ENCODE measurements around the gene SLC10A3. TPM values are rescaled to one million over a fixed set of nuclear protein-coding genes. Genes with fewer than 3 reads are reported as not detected.

The SLC10A3 gene
- total RNA-seq, 2 experiments from 2014 or later = 24.3 to 24.9 TPM

- Mint-ChIP-seq H3K27ac (no peak overlapping the region), H3K4me3 (no peak overlapping the region), H3K27me3 (no peaks in the 10 kb centered on the region), H3K4me1 (peaks cover 19% of the 10 kb centered on the region), H3K36me3 (peaks cover 2% of the 10 kb centered on the region), H3K9me3 (ENCODE audit: low read depth) (no peaks in the 10 kb centered on the region)
- no peak for DNase-seq
- CTCF ChIA-PET = interaction anchor here (1.1 to 3.6 kb wide), 2 partner anchors 11 to 27 kb away, joined by 3 to 16 read pairs; partner anchors contain the start of gene SLC10A3
- no peak for ATAC-seq
Measured at GRCh38 chrX:154517101-154517781, 26.8 kb upstream of the SLC10A3 start.

GRCh38 chrX:154516656-154517100 is 26.2 kb upstream of the SLC10A3 start:
- Mint-ChIP-seq H3K36me3 (peaks cover 2% of the 10 kb centered on the region), H3K4me3 (peak overlapping the region; percentile 81), H3K27me3 (no peaks in the 10 kb centered on the region), H3K27ac (peak overlapping the region; percentile 83), H3K4me1 (peaks cover 22% of the 10 kb centered on the region), H3K9me3 (ENCODE audit: low read depth) (no peaks in the 10 kb centered on the region)
- ATAC-seq (no peak), DNase-seq (no peak)
- CTCF ChIA-PET = interaction anchor here (1.1 to 3.6 kb wide), 2 partner anchors 11 to 27 kb away, joined by 3 to 16 read pairs; partner anchors contain the start of gene SLC10A3

- CTCF ChIA-PET = interaction anchor here (1.1 to 3.6 kb wide), 2 partner anchors 12 to 26 kb away, joined by 3 to 16 read pairs; partner anchors contain the start of gene SLC10A3
- ATAC-seq (peak; percentile 95), DNase-seq (peak; percentile 95)
- Mint-ChIP-seq H3K36me3 (peaks cover 2% of the 10 kb centered on the region), H3K27ac (peak within 1 kb of the TSS; percentile 85), H3K27me3 (no peaks in the 10 kb centered on the region), H3K4me1 (peaks cover 26% of the 10 kb centered on the region), H3K9me3 (ENCODE audit: low read depth) (no peaks in the 10 kb centered on the region), H3K4me3 (peak within 1 kb of the TSS; percentile 81)
Measured at GRCh38 chrX:154515966-154516655, 25.7 kb upstream of the SLC10A3 start, which contains the start of gene FAM3A. FAM3A (minus strand) TSS chrX:154516232; CDS start chrX:154515772, 460 bp downstream.

- peaks cover 4% of the 10 kb centered on the region for H3K36me3 Mint-ChIP-seq
- ATAC-seq = no peak
- peak; percentile 50 for DNase-seq
- peak overlapping the region; percentile 80 for H3K4me3 Mint-ChIP-seq
- H3K27me3 Mint-ChIP-seq = no peaks in the 10 kb centered on the region
- peak overlapping the region; percentile 85 for H3K27ac Mint-ChIP-seq
- no peaks in the 10 kb centered on the region for H3K9me3 Mint-ChIP-seq (ENCODE audit: low read depth)
- H3K4me1 Mint-ChIP-seq = peaks cover 28% of the 10 kb centered on the region
- CTCF ChIA-PET = interaction anchor here (0.7 to 3.6 kb wide), 3 partner anchors 12 to 26 kb away, joined by 3 to 16 read pairs (median 3); no protein-coding TSS in a partner anchor
Measured at GRCh38 chrX:154515090-154515965, 24.9 kb upstream of the SLC10A3 start.

GRCh38 chrX:154513716-154514115 is 23.3 kb upstream of the SLC10A3 start:
- peaks cover 15% of the 10 kb centered on the region for H3K36me3 Mint-ChIP-seq
- CTCF ChIA-PET = interaction anchor here (0.9 kb wide), 1 partner anchor 112 kb away, joined by 3 read pairs; no protein-coding TSS in a partner anchor
- no peak overlapping the region for H3K27ac Mint-ChIP-seq
- ATAC-seq (no peak), DNase-seq (no peak)
- H3K9me3 Mint-ChIP-seq (ENCODE audit: low read depth) = no peaks in the 10 kb centered on the region
- peaks cover 35% of the 10 kb centered on the region for H3K4me1 Mint-ChIP-seq
- H3K4me3 Mint-ChIP-seq = no peak overlapping the region
- no peaks in the 10 kb centered on the region for H3K27me3 Mint-ChIP-seq

GRCh38 chrX:154512879-154513553 is 22.6 kb upstream of the SLC10A3 start:
- H3K4me3 Mint-ChIP-seq = no peak overlapping the region
- ATAC-seq (no peak), DNase-seq (no peak)
- peaks cover 35% of the 10 kb centered on the region for H3K4me1 Mint-ChIP-seq
- no peak overlapping the region for H3K27ac Mint-ChIP-seq
- CTCF ChIA-PET = interaction anchor here (0.9 kb wide), 1 partner anchor 111 kb away, joined by 3 read pairs; no protein-coding TSS in a partner anchor
- H3K27me3 Mint-ChIP-seq = no peaks in the 10 kb centered on the region
- H3K9me3 Mint-ChIP-seq (ENCODE audit: low read depth) = no peaks in the 10 kb centered on the region
- peaks cover 17% of the 10 kb centered on the region for H3K36me3 Mint-ChIP-seq

- ATAC-seq (no peak), DNase-seq (no peak)
- Mint-ChIP-seq H3K27me3 (no peaks in the 10 kb centered on the region), H3K27ac (peak overlapping the region; percentile 72), H3K4me3 (no peak overlapping the region), H3K36me3 (peaks cover 17% of the 10 kb centered on the region), H3K9me3 (ENCODE audit: low read depth) (no peaks in the 10 kb centered on the region), H3K4me1 (peaks cover 34% of the 10 kb centered on the region)
- CTCF ChIA-PET = interaction anchor here (1.1 to 1.4 kb wide), 2 partner anchors 8 to 15 kb away, joined by 3 to 6 read pairs; no protein-coding TSS in a partner anchor
Measured at GRCh38 chrX:154511761-154512160, 21.3 kb upstream of the SLC10A3 start.

GRCh38 chrX:154509455-154509854 is 19.0 kb upstream of the SLC10A3 start:
- peaks cover 19% of the 10 kb centered on the region for H3K36me3 Mint-ChIP-seq
- peaks cover 23% of the 10 kb centered on the region for H3K4me1 Mint-ChIP-seq
- no peak for DNase-seq
- H3K4me3 Mint-ChIP-seq = no peak overlapping the region
- no peaks in the 10 kb centered on the region for H3K27me3 Mint-ChIP-seq
- CTCF ChIA-PET = no interaction called here
- H3K27ac Mint-ChIP-seq = no peak overlapping the region
- no peaks in the 10 kb centered on the region for H3K9me3 Mint-ChIP-seq (ENCODE audit: low read depth)
- no peak for ATAC-seq

- ATAC-seq = no peak
- H3K4me3 Mint-ChIP-seq = no peak overlapping the region
- no peaks in the 10 kb centered on the region for H3K27me3 Mint-ChIP-seq
- no peak for DNase-seq
- CTCF ChIA-PET = no interaction called here
- H3K4me1 Mint-ChIP-seq = peaks cover 17% of the 10 kb centered on the region
- no peaks in the 10 kb centered on the region for H3K9me3 Mint-ChIP-seq (ENCODE audit: low read depth)
- H3K36me3 Mint-ChIP-seq = peaks cover 17% of the 10 kb centered on the region
- no peak overlapping the region for H3K27ac Mint-ChIP-seq
Measured at GRCh38 chrX:154508384-154508745, 17.9 kb upstream of the SLC10A3 start.

- H3K27me3 Mint-ChIP-seq = no peaks in the 10 kb centered on the region
Measured at GRCh38 chrX:154507673-154508383, 17.4 kb upstream of the SLC10A3 start.

GRCh38 chrX:154506483-154507332 is 16.3 kb upstream of the SLC10A3 start:
- H3K36me3 Mint-ChIP-seq = peaks cover 17% of the 10 kb centered on the region

More at GRCh38 chrX:154507673-154508383, 17.4 kb upstream of the SLC10A3 start:
- CTCF ChIA-PET = no interaction called here
- Mint-ChIP-seq H3K36me3 (peaks cover 17% of the 10 kb centered on the region), H3K4me1 (peaks cover 17% of the 10 kb centered on the region), H3K9me3 (ENCODE audit: low read depth) (no peaks in the 10 kb centered on the region), H3K27ac (no peak overlapping the region), H3K4me3 (no peak overlapping the region)
- DNase-seq = no peak
- no peak for ATAC-seq

More at GRCh38 chrX:154506483-154507332, 16.3 kb upstream of the SLC10A3 start:
- peaks cover 14% of the 10 kb centered on the region for H3K4me1 Mint-ChIP-seq
- DNase-seq (no peak), ATAC-seq (no peak)
- no peaks in the 10 kb centered on the region for H3K9me3 Mint-ChIP-seq (ENCODE audit: low read depth)
- no peak overlapping the region for H3K4me3 Mint-ChIP-seq
- CTCF ChIA-PET = no interaction called here
- no peaks in the 10 kb centered on the region for H3K27me3 Mint-ChIP-seq
- no peak overlapping the region for H3K27ac Mint-ChIP-seq

Data from activated CD8-positive, alpha-beta memory T cell treated with anti-CD3 and anti-CD28 coated beads, Interleukin-2, amount 10 ng/mL, durations not matched to agents 7 days and 5 days (primary cell).